Neural progenitor cell (in vitro differentiated cells): Measurements from ENCODE around the gene RPL3.

ENCODE experiments used
- CTCF ChIP-seq: fragments of 200-600 bp; sonication (generic); IDR thresholded peaks from 2 replicates; pipeline ENCODE4 v1.5.1; 2017; ENCODE audit warnings: antibody characterized with exemption, mild to moderate bottlenecking
- EZH2 ChIP-seq: fragments of 200-600 bp; sonication (generic); IDR thresholded peaks from 2 replicates; pipeline ENCODE4 v1.6.1; 2017; ENCODE audit warnings: antibody characterized with exemption, mild to moderate bottlenecking, moderate library complexity
- EZH2phosphoT487 ChIP-seq: fragments of 200-600 bp; sonication (generic); IDR thresholded peaks from 2 replicates; pipeline ENCODE4 v1.6.1; 2017; ENCODE audit warnings: antibody characterized with exemption

- TF ChIP-seq CTCF (no peak), EZH2 (no peak), EZH2phosphoT487 (no peak)
These were observed 29.6 kb upstream of the RPL3 start for GRCh38 chr22:39348909-39349505.
